AG04450 (cell line): ENCODE measurements around the gene EPHB2. TPM values are rescaled to one million over a fixed set of nuclear protein-coding genes. Genes with fewer than 3 reads are reported as not detected.

Source experiments
- CTCF ChIA-PET: fragments of 300-600, 350-600 bp; formaldehyde crosslinking; extraction: SDS; loops from one replicate; lab custom pipeline; 2022; ENCODE audit warnings: antibody characterized with exemption, inconsistent platforms; lab: Charles Lee
- POLR2A ChIA-PET: fragments of 350-600 bp; formaldehyde crosslinking; extraction: SDS; loops from one replicate; lab custom pipeline; 2021; ENCODE audit warnings: antibody characterized with exemption, inconsistent platforms; lab: Yijun Ruan, JAX
- DNase-seq: peaks from one replicate; pipeline ENCODE4 v3.0.0-alpha.2; 2011; ENCODE audit warnings: low read depth, low spot score
- H3K27ac ChIP-seq: one replicate; pipeline ENCODE4 v1.5.1; 2012; ENCODE audit warnings: low read depth, low read length, control low read depth
- H3K27me3 ChIP-seq: one replicate; pipeline ENCODE4 v1.6.0; 2012; ENCODE audit warnings: low read length; ENCODE audit not compliant: control insufficient read depth, insufficient read depth
- H3K4me3 ChIP-seq: 2 replicates; pipeline ENCODE4 v1.5.1; 2011; ENCODE audit warnings: mild to moderate bottlenecking, low read depth, low read length, control low read depth
- H3K9me3 ChIP-seq: 2 replicates; pipeline ENCODE4 v1.5.1; 2012; ENCODE audit warnings: low read length; ENCODE audit not compliant: control insufficient read depth, insufficient read depth
- polyA plus RNA-seq: library from polyadenylated mRNA; depleted of rRNA; stranded (reverse); fragments of >200 nt; gene quantifications from 2 replicates; pipeline ENCODE4 v1.2.3, GENCODE V29; 2011
- TF ChIP-seq, protein P1 (sequence below): IDR thresholded peaks from 2 replicates; pipeline ENCODE4 v1.5.1; 2011; ENCODE audit warnings: low read depth, low read length, control low read depth, inconsistent platforms

Gene EPHB2
- polyA plus RNA-seq, 1 experiment = 30.9 TPM

DNA sequence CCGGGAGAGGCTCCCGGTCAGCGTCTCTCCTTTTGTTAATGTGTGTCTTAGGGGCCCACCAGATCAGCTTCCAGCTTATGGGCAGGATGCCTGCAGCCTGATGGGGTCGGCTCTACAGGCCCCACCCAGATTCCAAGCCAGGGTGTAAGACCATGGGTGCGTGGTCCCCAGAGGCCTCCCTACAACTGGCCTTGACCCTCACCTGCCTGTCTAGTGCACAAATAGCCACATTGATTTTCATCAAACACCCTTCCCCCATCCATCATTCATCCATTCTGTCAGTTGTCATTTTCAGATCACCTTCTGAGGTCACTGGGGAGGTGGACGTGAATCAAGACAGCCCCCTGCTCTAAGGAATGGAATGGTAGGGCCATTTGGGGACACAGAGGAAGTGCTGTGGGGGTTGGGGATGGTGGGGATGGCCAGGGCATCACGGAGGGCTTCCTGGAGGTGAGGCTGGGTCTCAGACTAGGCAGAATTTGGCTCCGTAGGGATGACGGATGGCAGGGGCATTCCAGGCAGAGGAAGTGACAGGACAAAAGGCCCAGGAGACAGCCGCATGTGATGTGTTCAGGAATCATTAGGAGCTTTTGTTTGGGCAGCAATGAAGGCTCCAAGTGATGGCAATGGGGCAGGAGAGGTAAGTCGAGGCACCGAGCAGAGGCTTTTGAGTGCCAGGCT lies 118.8 kb downstream of the EPHB2 start:
- H3K27ac ChIP-seq = no peak overlapping the region
- DNase-seq = no peak
- CTCF ChIA-PET = no interaction called here
- no peaks in the 10 kb centered on the region for H3K27me3 ChIP-seq
- no peak overlapping the region for H3K4me3 ChIP-seq
- POLR2A ChIA-PET = no interaction called here
- H3K9me3 ChIP-seq = no peaks in the 10 kb centered on the region
- TF ChIP-seq, protein P1, sequence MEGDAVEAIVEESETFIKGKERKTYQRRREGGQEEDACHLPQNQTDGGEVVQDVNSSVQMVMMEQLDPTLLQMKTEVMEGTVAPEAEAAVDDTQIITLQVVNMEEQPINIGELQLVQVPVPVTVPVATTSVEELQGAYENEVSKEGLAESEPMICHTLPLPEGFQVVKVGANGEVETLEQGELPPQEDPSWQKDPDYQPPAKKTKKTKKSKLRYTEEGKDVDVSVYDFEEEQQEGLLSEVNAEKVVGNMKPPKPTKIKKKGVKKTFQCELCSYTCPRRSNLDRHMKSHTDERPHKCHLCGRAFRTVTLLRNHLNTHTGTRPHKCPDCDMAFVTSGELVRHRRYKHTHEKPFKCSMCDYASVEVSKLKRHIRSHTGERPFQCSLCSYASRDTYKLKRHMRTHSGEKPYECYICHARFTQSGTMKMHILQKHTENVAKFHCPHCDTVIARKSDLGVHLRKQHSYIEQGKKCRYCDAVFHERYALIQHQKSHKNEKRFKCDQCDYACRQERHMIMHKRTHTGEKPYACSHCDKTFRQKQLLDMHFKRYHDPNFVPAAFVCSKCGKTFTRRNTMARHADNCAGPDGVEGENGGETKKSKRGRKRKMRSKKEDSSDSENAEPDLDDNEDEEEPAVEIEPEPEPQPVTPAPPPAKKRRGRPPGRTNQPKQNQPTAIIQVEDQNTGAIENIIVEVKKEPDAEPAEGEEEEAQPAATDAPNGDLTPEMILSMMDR = no peak

DNA sequence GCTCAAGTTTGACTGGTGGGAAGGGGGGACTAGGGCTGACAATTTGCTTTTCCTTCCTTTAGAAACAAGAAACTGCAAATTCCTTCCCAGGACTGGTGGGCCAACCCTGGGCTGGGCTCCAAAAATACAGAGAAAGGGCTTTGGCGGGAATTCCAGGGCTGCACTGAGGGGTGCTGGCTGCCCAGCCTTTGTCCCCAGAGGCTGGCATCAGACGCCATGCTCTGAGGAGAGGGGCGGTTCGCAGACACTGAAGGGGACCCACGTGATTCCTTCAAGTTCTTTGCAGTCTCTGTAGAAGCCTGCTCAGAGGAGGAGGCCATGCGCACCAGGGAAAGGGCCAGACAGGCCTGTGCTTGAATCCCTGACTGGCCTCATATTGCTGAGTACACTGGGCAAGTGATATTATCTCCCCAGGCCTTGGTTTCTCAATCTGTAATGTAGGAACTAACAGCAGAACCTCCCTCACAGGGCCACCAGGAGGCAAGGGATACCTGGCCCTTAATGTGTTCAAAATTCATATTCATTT lies 119.5 kb downstream of the EPHB2 start:
- Histone ChIP-seq H3K27ac (no peak overlapping the region), H3K27me3 (no peaks in the 10 kb centered on the region), H3K9me3 (no peaks in the 10 kb centered on the region), H3K4me3 (no peak overlapping the region)
- CTCF ChIA-PET = interaction anchor here (2.3 kb wide), 1 partner anchor 32 kb away, joined by 5 read pairs; no protein-coding TSS in a partner anchor
- TF ChIP-seq, protein P1 = 0 out of 2 replicates have a peak, but pooled peaks have one; percentile 9
- no peak for DNase-seq
- POLR2A ChIA-PET = no interaction called here

DNA sequence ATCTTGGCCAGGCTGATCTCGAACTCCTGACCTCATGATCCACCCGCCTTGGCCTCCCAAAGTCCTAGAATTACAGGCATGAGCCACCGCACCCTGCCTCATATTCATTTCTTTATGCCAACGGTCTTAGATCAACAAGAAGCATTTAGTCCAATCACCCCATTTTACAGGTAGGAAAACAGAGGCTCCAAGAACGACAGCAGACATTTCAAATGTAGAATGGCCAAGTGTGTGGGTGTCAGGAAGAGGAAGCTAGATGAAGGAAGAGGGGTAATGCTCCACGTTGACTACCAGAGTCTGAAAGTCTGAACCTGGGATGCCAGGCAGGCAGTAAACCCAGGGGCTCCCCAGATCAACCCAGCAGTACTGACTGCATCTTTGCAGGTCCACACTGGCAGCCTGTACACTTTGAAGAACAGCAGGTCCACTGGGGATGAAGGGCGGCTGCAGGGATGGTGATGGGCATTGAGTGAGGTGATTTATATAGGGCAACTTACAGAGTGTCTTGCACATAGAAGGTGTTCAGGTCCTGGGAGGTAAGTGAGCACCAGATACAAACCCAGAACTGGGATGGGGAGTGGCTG lies 120.2 kb downstream of the EPHB2 start:
- TF ChIP-seq, protein P1 = no peak
- Histone ChIP-seq H3K4me3 (no peak overlapping the region), H3K27me3 (no peaks in the 10 kb centered on the region), H3K27ac (no peak overlapping the region), H3K9me3 (no peaks in the 10 kb centered on the region)
- no peak for DNase-seq
- ChIA-PET POLR2A (no interaction called here), CTCF (interaction anchor here (2.3 kb wide), 1 partner anchor 31 kb away, joined by 5 read pairs; no protein-coding TSS in a partner anchor)

DNA sequence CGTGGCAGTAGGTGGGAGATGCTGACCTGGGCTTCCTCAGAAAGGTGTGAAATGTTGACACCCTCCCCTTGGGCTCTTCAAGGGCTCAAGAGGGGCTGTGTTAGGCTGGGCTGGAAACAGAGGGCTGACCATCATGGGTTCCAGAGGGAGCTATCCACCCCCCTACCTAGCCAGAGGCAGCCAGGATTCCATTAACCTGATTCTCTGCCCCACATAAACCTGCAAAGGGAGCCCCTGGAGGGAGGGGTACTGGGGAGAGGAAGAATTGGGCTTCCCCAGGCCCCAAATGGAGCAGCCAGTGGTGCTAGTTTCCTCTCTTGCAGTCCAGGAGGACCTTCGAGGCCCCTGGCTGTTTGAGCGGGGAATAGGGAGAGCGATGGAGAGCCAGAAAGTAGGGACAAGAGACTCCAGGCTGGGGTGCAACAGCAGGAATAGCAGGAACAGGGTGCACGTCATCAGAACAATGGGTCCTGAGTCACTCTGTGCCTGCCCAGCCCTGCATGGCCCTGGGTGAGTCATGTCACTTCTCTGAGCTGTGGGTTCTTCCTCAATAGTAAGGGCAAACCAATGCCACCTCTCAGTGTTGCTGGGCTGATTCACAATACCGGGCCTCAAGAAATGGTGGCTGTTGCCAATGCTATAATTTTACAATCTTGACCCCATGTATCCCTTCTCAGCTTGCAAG lies 121.2 kb downstream of the EPHB2 start:
- ChIA-PET CTCF (interaction anchor here (0.6 to 2.3 kb wide), 2 partner anchors 30 to 101 kb away, joined by 3 to 5 read pairs; no protein-coding TSS in a partner anchor), POLR2A (no interaction called here)
- peak overlapping the region; percentile 77 for H3K27ac ChIP-seq
- DNase-seq = peak; percentile 48
- no peaks in the 10 kb centered on the region for H3K27me3 ChIP-seq
- TF ChIP-seq, protein P1 = no peak
- no peaks in the 10 kb centered on the region for H3K9me3 ChIP-seq
- no peak overlapping the region for H3K4me3 ChIP-seq
